PC-3 (cell line): ENCODE data around the gene MPV17L2.

Experiments
- CTCF ChIP-seq: fragments of 300-600 bp; sonication (generic); conservative IDR thresholded peaks from 2 replicates; pipeline ENCODE4 v1.5.1; 2017; ENCODE audit warnings: antibody characterized with exemption, low read depth, mild to moderate bottlenecking, low read length
- EZH2phosphoT487 ChIP-seq: fragments of 300-600 bp; sonication (generic); IDR thresholded peaks from 2 replicates; pipeline ENCODE4 v1.6.1; 2018; ENCODE audit warnings: mild to moderate bottlenecking, antibody characterized with exemption, low read length, borderline replicate concordance

GRCh38 chr19:18245297-18245696 lies 52.3 kb downstream of the MPV17L2 start:
- TF ChIP-seq EZH2phosphoT487 (no peak), CTCF (no peak)
